HepG2 (cell line): ENCODE data around the gene COL27A1. TPM values are rescaled to one million over a fixed set of nuclear protein-coding genes. Genes with fewer than 3 reads are reported as not detected.

ENCODE experiments used
- DPF2 ChIP-seq: sonication (generic); formaldehyde crosslinking; IDR thresholded peaks from 2 replicates; pipeline ENCODE4 v1.4.0; 2020; ENCODE audit warnings: mild to moderate bottlenecking, low read depth, missing genetic modification reagents, borderline replicate concordance
- ELF3 ChIP-seq: IDR thresholded peaks from 2 replicates; pipeline ENCODE4 v1.6.1; 2016; ENCODE audit warnings: missing genetic modification reagents, missing compliant biosample characterization
- FOSL2 ChIP-seq: sonication (generic); formaldehyde crosslinking; IDR thresholded peaks from 2 replicates; pipeline ENCODE4 v1.4.0; 2020; ENCODE audit warnings: missing genetic modification reagents
- GZF1 ChIP-seq: sonication (generic); formaldehyde crosslinking; IDR thresholded peaks from 2 replicates; pipeline ENCODE4 v1.5.1; 2020; ENCODE audit warnings: mild to moderate bottlenecking, missing genetic modification reagents
- KLF12 ChIP-seq: sonication (generic); formaldehyde crosslinking; IDR thresholded peaks from 2 replicates; pipeline ENCODE4 v1.4.0; 2020; ENCODE audit warnings: missing genetic modification reagents, borderline replicate concordance
- MAFG ChIP-seq: sonication (generic); formaldehyde crosslinking; IDR thresholded peaks from 2 replicates; pipeline ENCODE4 v1.5.1; 2020; ENCODE audit warnings: mild to moderate bottlenecking, missing genetic modification reagents
- NR2F2 ChIP-seq: IDR thresholded peaks from 2 replicates; pipeline ENCODE4 v1.6.1; 2012; ENCODE audit warnings: low read depth, inconsistent platforms, borderline replicate concordance
- RAD51 ChIP-seq: fragments of 450-650 bp; IDR thresholded peaks from 2 replicates; pipeline ENCODE4 v1.6.1; 2016; ENCODE audit warnings: borderline replicate concordance
- RELA ChIP-seq: sonication (generic); formaldehyde crosslinking; IDR thresholded peaks from 2 replicates; pipeline ENCODE4 v1.4.0; 2020; ENCODE audit warnings: missing genetic modification reagents
- SNAI1 ChIP-seq: sonication (generic); formaldehyde crosslinking; IDR thresholded peaks from 2 replicates; pipeline ENCODE4 v1.5.0; 2020; ENCODE audit warnings: mild to moderate bottlenecking, missing genetic modification reagents, borderline replicate concordance
- SRSF9 ChIP-seq: fragments of 200-400 bp; formaldehyde crosslinking; IDR thresholded peaks from 2 replicates; pipeline ENCODE4 v1.6.1; 2018; ENCODE audit warnings: borderline replicate concordance, mild to moderate bottlenecking, low read depth, low read length; ENCODE audit not compliant: insufficient read depth, poor library complexity, severe bottlenecking
- THAP9 ChIP-seq: sonication (generic); formaldehyde crosslinking; IDR thresholded peaks from 2 replicates; pipeline ENCODE4; 2020; ENCODE audit warnings: missing genetic modification reagents, mild to moderate bottlenecking, borderline replicate concordance
- ZFP82 ChIP-seq: sonication (generic); formaldehyde crosslinking; IDR thresholded peaks from 2 replicates; pipeline ENCODE4 v1.5.1; 2020; ENCODE audit warnings: mild to moderate bottlenecking, missing genetic modification reagents, borderline replicate concordance
- ZSCAN5A ChIP-seq: sonication (generic); formaldehyde crosslinking; IDR thresholded peaks from 2 replicates; pipeline ENCODE4 v1.8.0; 2022; ENCODE audit warnings: mild to moderate bottlenecking, missing genetic modification reagents, borderline replicate concordance
- polyA plus RNA-seq, 8 experiments: library from polyadenylated mRNA; depleted of rRNA in 3 of 8; stranded (reverse) in 7 of 8; unstranded in 1 of 8; fragments of >200 nt; fragmentation: Illumina TruSeq in 4 of 8; extraction: Trizol in 4 of 8; gene quantifications; 2 replicates each; pipeline versions ENCODE4 v1.2.1 to v1.2.3, GENCODE V29; 2011 to 2016; ENCODE audit warnings: low read depth in 4 of 8, missing spikeins in 1 of 8, mixed read lengths in 1 of 8; ENCODE audit not compliant: insufficient read depth in 1 of 8
- total RNA-seq, 5 experiments: library from RNA; depleted of rRNA; stranded (reverse); fragments of >200 nt; fragmentation: Illumina TruSeq; extraction: Trizol; gene quantifications; 2 replicates each; pipeline ENCODE4 v1.2.3, GENCODE V29; 2016; ENCODE audit warnings: low read depth in 1 of 5
- TF ChIP-seq, protein P1 (sequence below): IDR thresholded peaks from 2 replicates; pipeline ENCODE4 v1.6.1; 2016; ENCODE audit warnings: mild to moderate bottlenecking, missing biosample characterization, missing genetic modification reagents
- TF ChIP-seq, protein P2 (sequence below): sonication (generic); formaldehyde crosslinking; IDR thresholded peaks from 2 replicates; pipeline ENCODE4 v1.5.0; 2020; ENCODE audit warnings: mild to moderate bottlenecking, low read depth, missing genetic modification reagents, borderline replicate concordance
- TF ChIP-seq, protein P3 (sequence below): sonication (generic); formaldehyde crosslinking; IDR thresholded peaks from 2 replicates; pipeline ENCODE4 v1.4.0; 2020; ENCODE audit warnings: missing genetic modification reagents, borderline replicate concordance
- TF ChIP-seq, protein P4 (sequence below): sonication (generic); formaldehyde crosslinking; IDR thresholded peaks from 2 replicates; pipeline ENCODE4 v1.5.1; 2020; ENCODE audit warnings: missing genetic modification reagents, mild to moderate bottlenecking, borderline replicate concordance

COL27A1 gene
- total and polyA plus RNA-seq, 2 of the 13 experiments (the other 11 are each of a cell fraction or from before 2014, with no cell fraction given), result 71.3 to 89.1 TPM

- TF ChIP-seq SRSF9, result no peak
- TF ChIP-seq KLF12, result no peak
- TF ChIP-seq, protein P1, sequence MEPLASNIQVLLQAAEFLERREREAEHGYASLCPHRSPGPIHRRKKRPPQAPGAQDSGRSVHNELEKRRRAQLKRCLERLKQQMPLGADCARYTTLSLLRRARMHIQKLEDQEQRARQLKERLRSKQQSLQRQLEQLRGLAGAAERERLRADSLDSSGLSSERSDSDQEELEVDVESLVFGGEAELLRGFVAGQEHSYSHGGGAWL (CRISPR knock-in tag), result no peak
- no peak; the same call in 1 of the 2 replicates for TF ChIP-seq THAP9 (CRISPR knock-in tag)
- TF ChIP-seq SNAI1, result no peak
- TF ChIP-seq, protein P2, sequence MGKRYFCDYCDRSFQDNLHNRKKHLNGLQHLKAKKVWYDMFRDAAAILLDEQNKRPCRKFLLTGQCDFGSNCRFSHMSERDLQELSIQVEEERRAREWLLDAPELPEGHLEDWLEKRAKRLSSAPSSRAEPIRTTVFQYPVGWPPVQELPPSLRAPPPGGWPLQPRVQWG (CRISPR knock-in tag), result no peak
- TF ChIP-seq, protein P3, sequence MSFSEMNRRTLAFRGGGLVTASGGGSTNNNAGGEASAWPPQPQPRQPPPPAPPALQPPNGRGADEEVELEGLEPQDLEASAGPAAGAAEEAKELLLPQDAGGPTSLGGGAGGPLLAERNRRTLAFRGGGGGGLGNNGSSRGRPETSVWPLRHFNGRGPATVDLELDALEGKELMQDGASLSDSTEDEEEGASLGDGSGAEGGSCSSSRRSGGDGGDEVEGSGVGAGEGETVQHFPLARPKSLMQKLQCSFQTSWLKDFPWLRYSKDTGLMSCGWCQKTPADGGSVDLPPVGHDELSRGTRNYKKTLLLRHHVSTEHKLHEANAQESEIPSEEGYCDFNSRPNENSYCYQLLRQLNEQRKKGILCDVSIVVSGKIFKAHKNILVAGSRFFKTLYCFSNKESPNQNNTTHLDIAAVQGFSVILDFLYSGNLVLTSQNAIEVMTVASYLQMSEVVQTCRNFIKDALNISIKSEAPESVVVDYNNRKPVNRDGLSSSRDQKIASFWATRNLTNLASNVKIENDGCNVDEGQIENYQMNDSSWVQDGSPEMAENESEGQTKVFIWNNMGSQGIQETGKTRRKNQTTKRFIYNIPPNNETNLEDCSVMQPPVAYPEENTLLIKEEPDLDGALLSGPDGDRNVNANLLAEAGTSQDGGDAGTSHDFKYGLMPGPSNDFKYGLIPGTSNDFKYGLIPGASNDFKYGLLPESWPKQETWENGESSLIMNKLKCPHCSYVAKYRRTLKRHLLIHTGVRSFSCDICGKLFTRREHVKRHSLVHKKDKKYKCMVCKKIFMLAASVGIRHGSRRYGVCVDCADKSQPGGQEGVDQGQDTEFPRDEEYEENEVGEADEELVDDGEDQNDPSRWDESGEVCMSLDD (CRISPR knock-in tag), result peak; percentile 54; the same call in 1 of the 2 replicates
- TF ChIP-seq ELF3 (CRISPR knock-in tag), result peak; percentile 35; the same call in 1 of the 2 replicates
- TF ChIP-seq ZFP82 (CRISPR knock-in tag), result no peak
- no peak for TF ChIP-seq NR2F2
- peak; percentile 49 for TF ChIP-seq FOSL2
- TF ChIP-seq, protein P4, sequence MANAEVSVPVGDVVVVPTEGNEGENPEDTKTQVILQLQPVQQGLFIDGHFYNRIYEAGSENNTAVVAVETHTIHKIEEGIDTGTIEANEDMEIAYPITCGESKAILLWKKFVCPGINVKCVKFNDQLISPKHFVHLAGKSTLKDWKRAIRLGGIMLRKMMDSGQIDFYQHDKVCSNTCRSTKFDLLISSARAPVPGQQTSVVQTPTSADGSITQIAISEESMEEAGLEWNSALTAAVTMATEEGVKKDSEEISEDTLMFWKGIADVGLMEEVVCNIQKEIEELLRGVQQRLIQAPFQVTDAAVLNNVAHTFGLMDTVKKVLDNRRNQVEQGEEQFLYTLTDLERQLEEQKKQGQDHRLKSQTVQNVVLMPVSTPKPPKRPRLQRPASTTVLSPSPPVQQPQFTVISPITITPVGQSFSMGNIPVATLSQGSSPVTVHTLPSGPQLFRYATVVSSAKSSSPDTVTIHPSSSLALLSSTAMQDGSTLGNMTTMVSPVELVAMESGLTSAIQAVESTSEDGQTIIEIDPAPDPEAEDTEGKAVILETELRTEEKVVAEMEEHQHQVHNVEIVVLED, result no peak
- no peak for TF ChIP-seq RAD51
- TF ChIP-seq RELA (CRISPR knock-in tag), result no peak
- no peak for TF ChIP-seq GZF1 (CRISPR knock-in tag)
- TF ChIP-seq DPF2, result peak; percentile 67
- no peak for TF ChIP-seq MAFG (CRISPR knock-in tag)
- no peak for TF ChIP-seq ZSCAN5A (CRISPR knock-in tag)
These were observed 32.0 kb upstream of the COL27A1 start (continued) for GRCh38 chr9:114123031-114123977.
